ENCODE results near the gene GZMB.

- TF ChIP-seq CTCF (IDR thresholded peaks at IDR 0.05) (no peak), POLR2A (IDR thresholded peaks at IDR 0.05) (no peak)
Measured at GRCh38 chr14:24681056-24681455, 47.1 kb upstream of the GZMB start.

Data from Peyer's patch (tissue), 4 donors.